Osteoblast (primary cell): ENCODE data around the gene ZNF385D. TPM values are rescaled to one million over a fixed set of nuclear protein-coding genes. Genes with fewer than 3 reads are reported as not detected.

Experiments
- DNase-seq: peaks from one replicate; pipeline ENCODE4 v3.0.0; 2011; ENCODE audit warnings: low spot score, mixed read lengths; ENCODE audit not compliant: insufficient read length; ENCODE audit errors: missing footprints
- H2AFZ ChIP-seq: 2 replicates; pipeline ENCODE4 v1.6.0; 2011; ENCODE audit warnings: mild to moderate bottlenecking, low read length
- H3K27ac ChIP-seq: 2 replicates; pipeline ENCODE4 v1.5.1; 2011; ENCODE audit warnings: mild to moderate bottlenecking, low read depth, low read length, moderate library complexity
- H3K27me3 ChIP-seq: 2 replicates; pipeline ENCODE4 v1.6.0; 2012; ENCODE audit warnings: mild to moderate bottlenecking, control low read depth, inconsistent platforms, low read length, moderate library complexity; ENCODE audit not compliant: insufficient read depth
- H3K36me3 ChIP-seq: 2 replicates; pipeline ENCODE4 v1.5.1; 2011; ENCODE audit warnings: mild to moderate bottlenecking, low read length, control low read depth, moderate library complexity; ENCODE audit not compliant: insufficient read depth
- H3K4me1 ChIP-seq: 2 replicates; pipeline ENCODE4 v1.5.1; 2011; ENCODE audit warnings: mild to moderate bottlenecking, low read length, control low read depth, moderate library complexity; ENCODE audit not compliant: insufficient read depth
- H3K4me2 ChIP-seq: 2 replicates; pipeline ENCODE4 v1.6.0; 2011; ENCODE audit warnings: mild to moderate bottlenecking, low read length; ENCODE audit not compliant: insufficient read depth
- H3K4me3 ChIP-seq: fragments of 200-600 bp; sonication (generic); 3 replicates; pipeline ENCODE4 v1.5.1; 2012; ENCODE audit warnings: mild to moderate bottlenecking, low read length, inconsistent platforms; ENCODE audit not compliant: insufficient read depth
- H3K79me2 ChIP-seq: 2 replicates; pipeline ENCODE4 v1.6.0; 2012; ENCODE audit warnings: mild to moderate bottlenecking, low read length, control low read depth, inconsistent platforms; ENCODE audit not compliant: insufficient read depth
- H3K9me3 ChIP-seq: 2 replicates; pipeline ENCODE4 v1.5.1; 2011; ENCODE audit warnings: low read depth, low read length, control low read depth
- H4K20me1 ChIP-seq: 2 replicates; pipeline ENCODE4 v1.6.0; 2012; ENCODE audit warnings: mild to moderate bottlenecking, low read length, control low read depth; ENCODE audit not compliant: insufficient read depth
- CTCF ChIP-seq: IDR thresholded peaks from 2 replicates; pipeline ENCODE4 v1.5.1; 2011; ENCODE audit warnings: mild to moderate bottlenecking, low read depth, low read length, moderate library complexity; ENCODE audit errors: extremely low read depth
- total RNA-seq: library from RNA; depleted of rRNA; stranded (reverse); fragments of >200 nt; gene quantifications from 2 replicates; pipeline ENCODE4 v1.2.3, GENCODE V29; 2012

ZNF385D gene
- total RNA-seq, 1 donor, result 2.5 TPM

- no peak overlapping the region for H2AFZ ChIP-seq
- no peaks in the 10 kb centered on the region for H4K20me1 ChIP-seq
- no peak overlapping the region for H3K27ac ChIP-seq
- no peak overlapping the region for H3K4me2 ChIP-seq
- H3K27me3 ChIP-seq, result no peaks in the 10 kb centered on the region
- no peaks in the 10 kb centered on the region for H3K79me2 ChIP-seq
- no peak for TF ChIP-seq CTCF
- no peaks in the 10 kb centered on the region for H3K36me3 ChIP-seq
- peak; percentile 65 for DNase-seq
- no peaks in the 10 kb centered on the region for H3K9me3 ChIP-seq
- no peak overlapping the region for H3K4me3 ChIP-seq
- H3K4me1 ChIP-seq, result peaks cover 4% of the 10 kb centered on the region
Observed at GRCh38 chr3:21705769-21706168, 45.2 kb downstream of the ZNF385D start.

- DNase-seq, result no peak
- H3K4me3 ChIP-seq, result no peak overlapping the region
- H3K4me1 ChIP-seq, result peaks cover 4% of the 10 kb centered on the region
- H3K27ac ChIP-seq, result no peak overlapping the region
- TF ChIP-seq CTCF, result no peak
- no peaks in the 10 kb centered on the region for H3K79me2 ChIP-seq
- no peaks in the 10 kb centered on the region for H3K27me3 ChIP-seq
- H3K9me3 ChIP-seq, result no peaks in the 10 kb centered on the region
- no peaks in the 10 kb centered on the region for H3K36me3 ChIP-seq
- no peaks in the 10 kb centered on the region for H4K20me1 ChIP-seq
- H3K4me2 ChIP-seq, result no peak overlapping the region
- H2AFZ ChIP-seq, result no peak overlapping the region
Observed at GRCh38 chr3:21704796-21705195, 46.2 kb downstream of the ZNF385D start.

- H3K4me3 ChIP-seq, result no peak overlapping the region
- DNase-seq, result no peak
- no peaks in the 10 kb centered on the region for H3K79me2 ChIP-seq
- no peaks in the 10 kb centered on the region for H3K9me3 ChIP-seq
- H2AFZ ChIP-seq, result no peak overlapping the region
- no peak overlapping the region for H3K4me2 ChIP-seq
- H3K27me3 ChIP-seq, result no peaks in the 10 kb centered on the region
- H3K36me3 ChIP-seq, result no peaks in the 10 kb centered on the region
- H3K4me1 ChIP-seq, result peaks cover 4% of the 10 kb centered on the region
- TF ChIP-seq CTCF, result no peak
- H3K27ac ChIP-seq, result no peak overlapping the region
- no peaks in the 10 kb centered on the region for H4K20me1 ChIP-seq
Observed at GRCh38 chr3:21703291-21703690, 47.7 kb downstream of the ZNF385D start.

- no peak for DNase-seq
- H3K4me2 ChIP-seq, result no peak overlapping the region
Observed at GRCh38 chr3:21697707-21698106, 53.3 kb downstream of the ZNF385D start.

More at GRCh38 chr3:21697707-21698106, 53.3 kb downstream of the ZNF385D start:
- H3K36me3 ChIP-seq, result no peaks in the 10 kb centered on the region
- no peak overlapping the region for H3K27ac ChIP-seq
- TF ChIP-seq CTCF, result no peak
- no peaks in the 10 kb centered on the region for H3K79me2 ChIP-seq
- H3K4me1 ChIP-seq, result no peaks in the 10 kb centered on the region
- no peaks in the 10 kb centered on the region for H4K20me1 ChIP-seq
- no peaks in the 10 kb centered on the region for H3K27me3 ChIP-seq
- H3K9me3 ChIP-seq, result peaks cover 2% of the 10 kb centered on the region
- H2AFZ ChIP-seq, result no peak overlapping the region
- no peak overlapping the region for H3K4me3 ChIP-seq
